HEK293T (cell line): ENCODE data around the gene OXER1.

Source experiments
- FOXA1 ChIP-seq: fragments of 450-650 bp; IDR thresholded peaks from 2 replicates; pipeline ENCODE4 v1.6.1; 2016; ENCODE audit warnings: mild to moderate bottlenecking
- FOXK2 ChIP-seq: fragments of 450-650 bp; IDR thresholded peaks from 2 replicates; pipeline ENCODE4 v1.6.1; 2016; ENCODE audit warnings: mild to moderate bottlenecking
- SP1 ChIP-seq: fragments of 450-650 bp; IDR thresholded peaks from 2 replicates; pipeline ENCODE4 v1.6.1; 2017
- TARDBP ChIP-seq: fragments of 450-650 bp; IDR thresholded peaks from 2 replicates; pipeline ENCODE4 v1.6.1; 2016

DNA sequence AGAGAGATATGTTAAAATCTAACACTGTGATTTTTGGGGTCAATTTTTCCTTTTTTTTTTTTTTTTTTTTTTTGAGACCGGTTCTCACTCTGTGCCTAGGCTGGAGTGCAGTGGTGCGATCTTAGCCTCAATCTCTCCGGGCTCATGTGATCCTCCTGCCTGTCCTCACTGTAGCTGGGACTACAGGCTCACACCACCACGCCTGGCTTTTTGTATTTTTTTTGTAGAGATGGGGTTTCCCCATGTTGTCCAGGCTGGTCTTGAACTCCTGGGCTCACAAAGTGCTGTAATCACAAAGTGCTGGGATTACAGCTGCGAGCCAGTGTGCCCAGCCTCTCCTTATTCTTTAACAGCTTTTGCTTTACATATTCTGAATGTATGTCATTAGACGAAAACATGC, 31.3 kb upstream of the OXER1 start:
- TF ChIP-seq SP1, result no peak
- TF ChIP-seq TARDBP, result no peak
- TF ChIP-seq FOXA1, result no peak
- TF ChIP-seq FOXK2, result no peak
